HG03575 (cell line): ENCODE measurements around the gene PTPRG.

Experiments used
- ATAC-seq: cut with Tn5 transposase; IDR thresholded peaks from one replicate; pipeline ENCODE4 v1.9.1; 2021; ENCODE audit not compliant: unreplicated experiment, insufficient number of reproducible peaks, low FRiP score; ENCODE audit errors: extremely low read depth

PTPRG gene

GRCh38 chr3:61824553-61825135 lies 263.3 kb downstream of the PTPRG start:
- ATAC-seq, result no peak

GRCh38 chr3:61826161-61826560 lies 264.8 kb downstream of the PTPRG start:
- no peak for ATAC-seq

GRCh38 chr3:61828184-61828874 lies 267.0 kb downstream of the PTPRG start:
- ATAC-seq, result no peak

GRCh38 chr3:61828880-61829721 lies 267.7 kb downstream of the PTPRG start:
- ATAC-seq, result no peak

- no peak for ATAC-seq
Observed at GRCh38 chr3:61829722-61830350, 268.5 kb downstream of the PTPRG start.

- no peak for ATAC-seq
Observed at GRCh38 chr3:61831973-61832372, 270.6 kb downstream of the PTPRG start.

- ATAC-seq, result no peak
Observed at GRCh38 chr3:61832375-61833229, 271.2 kb downstream of the PTPRG start.

GRCh38 chr3:61839256-61839655 lies 277.9 kb downstream of the PTPRG start:
- no peak for ATAC-seq

- ATAC-seq, result no peak
Observed at GRCh38 chr3:61841111-61841845, 279.9 kb downstream of the PTPRG start.

GRCh38 chr3:61841988-61842387 lies 280.6 kb downstream of the PTPRG start:
- no peak for ATAC-seq

GRCh38 chr3:61844346-61844745 lies 283.0 kb downstream of the PTPRG start:
- no peak for ATAC-seq

GRCh38 chr3:61846488-61846887 lies 285.1 kb downstream of the PTPRG start:
- ATAC-seq, result no peak

GRCh38 chr3:61847784-61848462 lies 286.6 kb downstream of the PTPRG start:
- ATAC-seq, result no peak

GRCh38 chr3:61848885-61849284 lies 287.5 kb downstream of the PTPRG start:
- no peak for ATAC-seq

- no peak for ATAC-seq
Observed at GRCh38 chr3:61853912-61854311, 292.5 kb downstream of the PTPRG start.

GRCh38 chr3:61855211-61855610 lies 293.8 kb downstream of the PTPRG start:
- no peak for ATAC-seq

GRCh38 chr3:61857297-61857696 lies 295.9 kb downstream of the PTPRG start:
- no peak for ATAC-seq

- no peak for ATAC-seq
Observed at GRCh38 chr3:61858054-61858453, 296.7 kb downstream of the PTPRG start.
